Measurements from ENCODE around the gene VWA5B2.

The VWA5B2 gene

DNA sequence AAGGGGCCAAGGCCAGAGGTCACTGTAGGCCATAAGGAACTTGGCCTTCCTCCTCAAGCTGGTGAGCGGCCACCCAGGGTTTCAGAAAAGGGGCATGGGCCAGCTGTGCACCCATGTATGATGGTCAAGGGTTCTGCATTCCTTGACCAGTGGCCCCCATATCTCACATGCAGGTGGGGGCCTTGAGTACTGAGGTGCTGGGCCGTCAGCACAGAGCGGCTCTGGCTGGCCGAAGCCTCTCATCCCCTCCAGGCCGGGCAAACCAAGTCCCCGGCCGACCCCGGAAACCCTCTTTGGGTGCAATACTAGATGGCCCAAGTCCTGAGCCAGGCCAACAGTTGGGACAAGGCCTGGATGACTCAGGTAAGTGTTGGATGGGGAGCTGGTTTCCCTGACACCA, 9.8 kb downstream of the VWA5B2 start:
- H3K4me3 ChIP-seq (ENCODE audit: low read depth, low read length) = no peak overlapping the region
- H3K27ac ChIP-seq (ENCODE audit: low read depth, low read length) = no peak overlapping the region
- H3K9me3 ChIP-seq (ENCODE audit: insufficient read depth, low read depth, low read length) = no peaks in the 10 kb centered on the region
- H2BK5ac ChIP-seq (ENCODE audit: low read depth, low read length, poor library complexity) = no peak overlapping the region
- no peak overlapping the region for H3K18ac ChIP-seq (ENCODE audit: low read length)
- no peak overlapping the region for H4K91ac ChIP-seq (ENCODE audit: low read depth, low read length)
- no CpG with 5 or more reads among the region's 8 CpGs for WGBS (ENCODE audit: extremely low coverage, insufficient coverage, insufficient read length)
- H3K4me1 ChIP-seq (ENCODE audit: control insufficient read depth in 1 of 2, insufficient read depth in 2 of 2, low read length in 2 of 2) = no peaks in the 10 kb centered on the region
- no peak overlapping the region for H3K23ac ChIP-seq (ENCODE audit: low read length)
- H3K4ac ChIP-seq (ENCODE audit: low read depth, low read length) = no peak overlapping the region
- no peak overlapping the region for H3K9ac ChIP-seq (ENCODE audit: low read length)
- H2AK5ac ChIP-seq (ENCODE audit: low read length) = no peak overlapping the region
- no peak overlapping the region for H4K8ac ChIP-seq (ENCODE audit: low read depth, low read length)
- peaks cover 16 to 21% of the 10 kb centered on the region in 2 experiments for H3K36me3 ChIP-seq (ENCODE audit: control insufficient read depth in 1 of 2, insufficient read depth in 2 of 2, low read length in 2 of 2)
- no peaks in the 10 kb centered on the region for H3K27me3 ChIP-seq (ENCODE audit: insufficient read depth, low read length)
- H3K79me1 ChIP-seq (ENCODE audit: low read length) = no peaks in the 10 kb centered on the region
- H2BK12ac ChIP-seq (ENCODE audit: low read length) = no peak overlapping the region
- no peak overlapping the region for H2BK120ac ChIP-seq (ENCODE audit: insufficient read depth, low read length, poor library complexity)
- no peak overlapping the region for H3K14ac ChIP-seq (ENCODE audit: low read length)
- H3K4me2 ChIP-seq (ENCODE audit: low read length) = no peak overlapping the region
- DNase-seq = no peak
- H4K12ac ChIP-seq (ENCODE audit: low read depth, low read length) = no peak overlapping the region
- no peaks in the 10 kb centered on the region for H3K79me2 ChIP-seq (ENCODE audit: control insufficient read depth, insufficient read depth, low read length, poor library complexity)
- H2AFZ ChIP-seq (ENCODE audit: insufficient read depth, low read length, poor library complexity) = no peak overlapping the region

DNA sequence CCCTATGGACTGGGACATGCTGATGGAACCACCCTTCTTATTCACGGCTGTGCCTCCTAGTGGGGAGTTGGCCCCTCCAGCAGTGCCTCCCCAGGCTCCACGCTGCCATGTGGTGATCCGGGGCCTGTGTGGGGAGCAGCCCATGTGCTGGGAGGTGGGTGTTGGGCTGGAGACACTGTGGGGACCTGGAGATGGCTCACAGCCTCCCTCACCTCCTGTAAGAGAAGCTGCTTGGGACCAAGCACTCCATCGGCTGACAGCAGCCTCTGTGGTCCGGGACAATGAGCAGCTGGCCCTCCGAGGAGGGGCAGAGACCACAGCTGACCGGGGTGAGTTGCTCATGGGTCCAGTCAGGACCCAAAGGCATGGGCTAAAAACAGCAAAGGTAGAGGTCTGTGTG, 10.3 kb downstream of the VWA5B2 start:
- Histone ChIP-seq H3K9ac (ENCODE audit: low read length) (no peak overlapping the region), H3K4ac (ENCODE audit: low read depth, low read length) (no peak overlapping the region), H2AK5ac (ENCODE audit: low read length) (no peak overlapping the region), H3K27ac (ENCODE audit: low read depth, low read length) (no peak overlapping the region), H2AFZ (ENCODE audit: insufficient read depth, low read length, poor library complexity) (no peak overlapping the region), H4K12ac (ENCODE audit: low read depth, low read length) (no peak overlapping the region), H4K91ac (ENCODE audit: low read depth, low read length) (no peak overlapping the region), H3K4me2 (ENCODE audit: low read length) (no peak overlapping the region), H2BK120ac (ENCODE audit: insufficient read depth, low read length, poor library complexity) (no peak overlapping the region), H3K9me3 (ENCODE audit: insufficient read depth, low read depth, low read length) (no peaks in the 10 kb centered on the region), H3K18ac (ENCODE audit: low read length) (no peak overlapping the region), H3K79me2 (ENCODE audit: control insufficient read depth, insufficient read depth, low read length, poor library complexity) (no peaks in the 10 kb centered on the region), H3K4me1 (ENCODE audit: control insufficient read depth in 1 of 2, insufficient read depth in 2 of 2, low read length in 2 of 2) (no peaks in the 10 kb centered on the region), H3K23ac (ENCODE audit: low read length) (no peak overlapping the region), H3K79me1 (ENCODE audit: low read length) (no peaks in the 10 kb centered on the region), H2BK5ac (ENCODE audit: low read depth, low read length, poor library complexity) (no peak overlapping the region), H3K14ac (ENCODE audit: low read length) (no peak overlapping the region), H4K8ac (ENCODE audit: low read depth, low read length) (no peak overlapping the region), H2BK12ac (ENCODE audit: low read length) (no peak overlapping the region), H3K36me3 (ENCODE audit: control insufficient read depth in 1 of 2, insufficient read depth in 2 of 2, low read length in 2 of 2) (peaks cover 20 to 25% of the 10 kb centered on the region in 2 experiments), H3K27me3 (ENCODE audit: insufficient read depth, low read length) (no peaks in the 10 kb centered on the region), H3K4me3 (ENCODE audit: low read depth, low read length) (no peak overlapping the region)
- WGBS (ENCODE audit: extremely low coverage, insufficient coverage, insufficient read length) = no CpG with 5 or more reads among the region's 7 CpGs
- DNase-seq = no peak

DNA sequence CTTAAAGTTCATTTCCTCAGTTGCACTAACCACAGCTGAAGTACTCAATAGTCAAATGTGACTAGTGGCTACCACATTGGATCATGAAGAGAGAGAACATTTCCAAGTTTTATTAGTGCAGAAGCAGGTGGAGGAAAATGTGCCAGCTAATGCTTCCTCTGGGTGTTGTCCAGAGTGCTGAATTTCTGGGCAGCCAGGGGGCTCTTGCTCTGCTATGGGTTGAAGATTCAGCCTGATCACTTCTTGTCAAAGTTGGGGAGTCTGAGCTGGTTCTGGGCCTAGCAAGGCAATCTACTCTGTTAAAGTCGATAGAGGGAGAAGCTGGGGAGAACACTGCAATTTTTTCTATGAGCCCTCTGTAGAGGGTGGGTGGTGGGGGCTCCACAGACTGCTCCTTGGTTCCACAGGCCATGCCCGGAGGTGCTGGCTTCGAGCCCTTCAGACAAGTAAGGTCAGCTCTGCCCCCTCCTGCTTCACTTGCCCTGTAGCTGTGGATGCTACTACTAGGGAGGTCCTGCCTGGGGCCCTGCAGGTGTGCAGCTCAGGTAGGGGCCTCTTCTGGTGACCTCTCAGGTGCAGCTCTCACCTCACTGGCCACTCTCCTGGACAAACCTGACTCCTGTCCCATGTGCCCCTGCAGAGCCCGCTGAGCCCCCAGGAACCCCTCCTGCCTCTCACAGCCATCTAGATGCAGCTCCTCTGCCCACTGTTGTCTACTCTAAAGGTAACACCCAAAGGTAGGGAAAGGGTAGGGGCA, 11.2 kb downstream of the VWA5B2 start:
- DNase-seq = peak in 1 of 2 donors; percentile 25
- Histone ChIP-seq H3K4me3 (ENCODE audit: low read depth, low read length) (no peak overlapping the region), H3K4ac (ENCODE audit: low read depth, low read length) (no peak overlapping the region), H2BK5ac (ENCODE audit: low read depth, low read length, poor library complexity) (no peak overlapping the region), H3K9me3 (ENCODE audit: insufficient read depth, low read depth, low read length) (no peaks in the 10 kb centered on the region), H3K27ac (ENCODE audit: low read depth, low read length) (no peak overlapping the region), H3K18ac (ENCODE audit: low read length) (no peak overlapping the region), H3K23ac (ENCODE audit: low read length) (no peak overlapping the region), H4K12ac (ENCODE audit: low read depth, low read length) (no peak overlapping the region), H2AFZ (ENCODE audit: insufficient read depth, low read length, poor library complexity) (no peak overlapping the region), H2BK120ac (ENCODE audit: insufficient read depth, low read length, poor library complexity) (no peak overlapping the region), H3K79me2 (ENCODE audit: control insufficient read depth, insufficient read depth, low read length, poor library complexity) (no peaks in the 10 kb centered on the region), H3K14ac (ENCODE audit: low read length) (no peak overlapping the region), H3K27me3 (ENCODE audit: insufficient read depth, low read length) (no peaks in the 10 kb centered on the region), H3K79me1 (ENCODE audit: low read length) (no peaks in the 10 kb centered on the region), H4K91ac (ENCODE audit: low read depth, low read length) (no peak overlapping the region), H2BK12ac (ENCODE audit: low read length) (no peak overlapping the region), H3K4me1 (ENCODE audit: control insufficient read depth in 1 of 2, insufficient read depth in 2 of 2, low read length in 2 of 2) (no peaks in the 10 kb centered on the region), H3K9ac (ENCODE audit: low read length) (no peak overlapping the region), H3K4me2 (ENCODE audit: low read length) (no peak overlapping the region), H4K8ac (ENCODE audit: low read depth, low read length) (no peak overlapping the region), H2AK5ac (ENCODE audit: low read length) (no peak overlapping the region), H3K36me3 (ENCODE audit: control insufficient read depth in 1 of 2, insufficient read depth in 2 of 2, low read length in 2 of 2) (peaks cover 27 to 33% of the 10 kb centered on the region in 2 experiments)
- no CpG with 5 or more reads among the region's 4 CpGs for WGBS (ENCODE audit: extremely low coverage, insufficient coverage, insufficient read length)

DNA sequence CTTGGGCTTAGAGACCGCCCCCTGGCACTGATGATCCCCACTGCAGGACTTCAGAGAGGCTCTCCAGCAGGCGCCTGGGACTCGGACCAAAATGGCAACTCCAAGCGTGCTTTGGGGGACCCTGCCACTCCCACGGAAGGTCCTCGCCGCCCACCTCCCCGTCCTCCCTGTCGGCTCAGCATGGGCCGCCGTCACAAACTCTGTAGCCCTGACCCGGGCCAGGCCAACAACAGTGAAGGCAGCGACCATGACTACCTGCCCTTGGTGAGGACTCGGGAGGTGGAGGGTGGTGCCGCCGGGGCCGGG, 11.7 kb downstream of the VWA5B2 start:
- no peak overlapping the region for H4K91ac ChIP-seq (ENCODE audit: low read depth, low read length)
- no peak overlapping the region for H3K9ac ChIP-seq (ENCODE audit: low read length)
- H4K8ac ChIP-seq (ENCODE audit: low read depth, low read length) = no peak overlapping the region
- H2AK5ac ChIP-seq (ENCODE audit: low read length) = no peak overlapping the region
- DNase-seq = no peak
- H3K18ac ChIP-seq (ENCODE audit: low read length) = no peak overlapping the region
- no peak overlapping the region for H2AFZ ChIP-seq (ENCODE audit: insufficient read depth, low read length, poor library complexity)
- H3K4me1 ChIP-seq (ENCODE audit: control insufficient read depth in 1 of 2, insufficient read depth in 2 of 2, low read length in 2 of 2) = no peaks in the 10 kb centered on the region
- H3K14ac ChIP-seq (ENCODE audit: low read length) = no peak overlapping the region
- no peaks in the 10 kb centered on the region for H3K9me3 ChIP-seq (ENCODE audit: insufficient read depth, low read depth, low read length)
- H2BK5ac ChIP-seq (ENCODE audit: low read depth, low read length, poor library complexity) = no peak overlapping the region
- no CpG with 5 or more reads among the region's 17 CpGs for WGBS (ENCODE audit: extremely low coverage, insufficient coverage, insufficient read length)
- H2BK120ac ChIP-seq (ENCODE audit: insufficient read depth, low read length, poor library complexity) = no peak overlapping the region
- H3K27me3 ChIP-seq (ENCODE audit: insufficient read depth, low read length) = no peaks in the 10 kb centered on the region
- no peak overlapping the region for H4K12ac ChIP-seq (ENCODE audit: low read depth, low read length)
- no peak overlapping the region for H3K23ac ChIP-seq (ENCODE audit: low read length)
- H3K4me2 ChIP-seq (ENCODE audit: low read length) = no peak overlapping the region
- no peak overlapping the region for H3K27ac ChIP-seq (ENCODE audit: low read depth, low read length)
- peaks cover 27 to 34% of the 10 kb centered on the region in 2 experiments for H3K36me3 ChIP-seq (ENCODE audit: control insufficient read depth in 1 of 2, insufficient read depth in 2 of 2, low read length in 2 of 2)
- H3K4ac ChIP-seq (ENCODE audit: low read depth, low read length) = no peak overlapping the region
- H3K79me2 ChIP-seq (ENCODE audit: control insufficient read depth, insufficient read depth, low read length, poor library complexity) = no peaks in the 10 kb centered on the region
- H3K79me1 ChIP-seq (ENCODE audit: low read length) = no peaks in the 10 kb centered on the region
- H2BK12ac ChIP-seq (ENCODE audit: low read length) = no peak overlapping the region
- no peak overlapping the region for H3K4me3 ChIP-seq (ENCODE audit: low read depth, low read length)

Measured in trophoblast cell (in vitro differentiated cells and primary cell).